Measurements from ENCODE around the gene OGFRL1.

Gene OGFRL1

GRCh38 chr6:71279740-71280139 lies 8.9 kb upstream of the OGFRL1 start:
- Histone ChIP-seq H3K79me2 (ENCODE audit: insufficient read depth, low read depth) (no peaks in the 10 kb centered on the region), H3K4me2 (no peak overlapping the region), H3K27me3 (ENCODE audit: insufficient read depth, low read depth) (no peaks in the 10 kb centered on the region), H3K27ac (no peak overlapping the region), H3K9ac (no peak overlapping the region), H3K4me3 (IDR thresholded peaks at IDR 0.05; ENCODE audit: insufficient read depth, low read depth, low read length) (no peak overlapping the region), H4K20me1 (ENCODE audit: insufficient read depth) (no peaks in the 10 kb centered on the region), H2AFZ (ENCODE audit: low read depth) (no peak overlapping the region), H3K36me3 (ENCODE audit: insufficient read depth) (no peaks in the 10 kb centered on the region), H3K4me1 (ENCODE audit: low read depth, poor library complexity, severe bottlenecking) (peaks cover 3% of the 10 kb centered on the region)
- TF ChIP-seq, protein P1, sequence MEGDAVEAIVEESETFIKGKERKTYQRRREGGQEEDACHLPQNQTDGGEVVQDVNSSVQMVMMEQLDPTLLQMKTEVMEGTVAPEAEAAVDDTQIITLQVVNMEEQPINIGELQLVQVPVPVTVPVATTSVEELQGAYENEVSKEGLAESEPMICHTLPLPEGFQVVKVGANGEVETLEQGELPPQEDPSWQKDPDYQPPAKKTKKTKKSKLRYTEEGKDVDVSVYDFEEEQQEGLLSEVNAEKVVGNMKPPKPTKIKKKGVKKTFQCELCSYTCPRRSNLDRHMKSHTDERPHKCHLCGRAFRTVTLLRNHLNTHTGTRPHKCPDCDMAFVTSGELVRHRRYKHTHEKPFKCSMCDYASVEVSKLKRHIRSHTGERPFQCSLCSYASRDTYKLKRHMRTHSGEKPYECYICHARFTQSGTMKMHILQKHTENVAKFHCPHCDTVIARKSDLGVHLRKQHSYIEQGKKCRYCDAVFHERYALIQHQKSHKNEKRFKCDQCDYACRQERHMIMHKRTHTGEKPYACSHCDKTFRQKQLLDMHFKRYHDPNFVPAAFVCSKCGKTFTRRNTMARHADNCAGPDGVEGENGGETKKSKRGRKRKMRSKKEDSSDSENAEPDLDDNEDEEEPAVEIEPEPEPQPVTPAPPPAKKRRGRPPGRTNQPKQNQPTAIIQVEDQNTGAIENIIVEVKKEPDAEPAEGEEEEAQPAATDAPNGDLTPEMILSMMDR (conservative IDR thresholded peaks at IDR 0.05; ENCODE audit: low read depth, low read length) = no peak

- Histone ChIP-seq H3K27ac (no peak overlapping the region), H3K4me3 (IDR thresholded peaks at IDR 0.05; ENCODE audit: insufficient read depth, low read depth, low read length) (no peak overlapping the region), H2AFZ (ENCODE audit: low read depth) (no peak overlapping the region), H3K9ac (no peak overlapping the region), H4K20me1 (ENCODE audit: insufficient read depth) (no peaks in the 10 kb centered on the region), H3K4me2 (no peak overlapping the region), H3K36me3 (ENCODE audit: insufficient read depth) (no peaks in the 10 kb centered on the region), H3K79me2 (ENCODE audit: insufficient read depth, low read depth) (no peaks in the 10 kb centered on the region), H3K4me1 (ENCODE audit: low read depth, poor library complexity, severe bottlenecking) (peaks cover 3% of the 10 kb centered on the region), H3K27me3 (ENCODE audit: insufficient read depth, low read depth) (no peaks in the 10 kb centered on the region)
- TF ChIP-seq, protein P1 (conservative IDR thresholded peaks at IDR 0.05; ENCODE audit: low read depth, low read length) = no peak
Observed at GRCh38 chr6:71280701-71281100, 7.9 kb upstream of the OGFRL1 start.

GRCh38 chr6:71284785-71285184 lies 3.8 kb upstream of the OGFRL1 start:
- Histone ChIP-seq H4K20me1 (ENCODE audit: insufficient read depth) (no peaks in the 10 kb centered on the region), H3K79me2 (ENCODE audit: insufficient read depth, low read depth) (peaks cover 6% of the 10 kb centered on the region), H3K27me3 (ENCODE audit: insufficient read depth, low read depth) (no peaks in the 10 kb centered on the region), H3K9ac (no peak overlapping the region), H2AFZ (ENCODE audit: low read depth) (no peak overlapping the region), H3K4me1 (ENCODE audit: low read depth, poor library complexity, severe bottlenecking) (peaks cover 18% of the 10 kb centered on the region), H3K4me2 (no peak overlapping the region), H3K36me3 (ENCODE audit: insufficient read depth) (no peaks in the 10 kb centered on the region), H3K27ac (no peak overlapping the region), H3K4me3 (IDR thresholded peaks at IDR 0.05; ENCODE audit: insufficient read depth, low read depth, low read length) (no peak overlapping the region)
- TF ChIP-seq, protein P1 (conservative IDR thresholded peaks at IDR 0.05; ENCODE audit: low read depth, low read length) = no peak

- Histone ChIP-seq H3K36me3 (ENCODE audit: insufficient read depth) (no peaks in the 10 kb centered on the region), H3K4me3 (IDR thresholded peaks at IDR 0.05; ENCODE audit: insufficient read depth, low read depth, low read length) (no peak overlapping the region), H3K79me2 (ENCODE audit: insufficient read depth, low read depth) (peaks cover 27% of the 10 kb centered on the region), H3K27me3 (ENCODE audit: insufficient read depth, low read depth) (no peaks in the 10 kb centered on the region), H4K20me1 (ENCODE audit: insufficient read depth) (no peaks in the 10 kb centered on the region), H3K4me2 (peak overlapping the region; percentile 74), H3K27ac (peak overlapping the region; percentile 94; the same call in 1 of the 2 replicates), H3K9ac (no peak overlapping the region; the same call in 1 of the 2 replicates), H3K4me1 (ENCODE audit: low read depth, poor library complexity, severe bottlenecking) (peaks cover 37% of the 10 kb centered on the region), H2AFZ (ENCODE audit: low read depth) (peak overlapping the region; percentile 85; the same call in 1 of the 2 replicates)
- TF ChIP-seq, protein P1 (conservative IDR thresholded peaks at IDR 0.05; ENCODE audit: low read depth, low read length) = no peak
Observed at GRCh38 chr6:71287038-71287437, 1.6 kb upstream of the OGFRL1 start.

Measured in KMS-11 (cell line).